GM19395 (cell line): Measurements from ENCODE around the gene EDN3.

Experiments used
- ATAC-seq: cut with Tn5 transposase; IDR thresholded peaks from one replicate; pipeline ENCODE4 v1.9.1; 2021; ENCODE audit warnings: mild to moderate bottlenecking, moderate library complexity; ENCODE audit not compliant: unreplicated experiment

EDN3 gene, protein sequence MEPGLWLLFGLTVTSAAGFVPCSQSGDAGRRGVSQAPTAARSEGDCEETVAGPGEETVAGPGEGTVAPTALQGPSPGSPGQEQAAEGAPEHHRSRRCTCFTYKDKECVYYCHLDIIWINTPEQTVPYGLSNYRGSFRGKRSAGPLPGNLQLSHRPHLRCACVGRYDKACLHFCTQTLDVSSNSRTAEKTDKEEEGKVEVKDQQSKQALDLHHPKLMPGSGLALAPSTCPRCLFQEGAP

DNA sequence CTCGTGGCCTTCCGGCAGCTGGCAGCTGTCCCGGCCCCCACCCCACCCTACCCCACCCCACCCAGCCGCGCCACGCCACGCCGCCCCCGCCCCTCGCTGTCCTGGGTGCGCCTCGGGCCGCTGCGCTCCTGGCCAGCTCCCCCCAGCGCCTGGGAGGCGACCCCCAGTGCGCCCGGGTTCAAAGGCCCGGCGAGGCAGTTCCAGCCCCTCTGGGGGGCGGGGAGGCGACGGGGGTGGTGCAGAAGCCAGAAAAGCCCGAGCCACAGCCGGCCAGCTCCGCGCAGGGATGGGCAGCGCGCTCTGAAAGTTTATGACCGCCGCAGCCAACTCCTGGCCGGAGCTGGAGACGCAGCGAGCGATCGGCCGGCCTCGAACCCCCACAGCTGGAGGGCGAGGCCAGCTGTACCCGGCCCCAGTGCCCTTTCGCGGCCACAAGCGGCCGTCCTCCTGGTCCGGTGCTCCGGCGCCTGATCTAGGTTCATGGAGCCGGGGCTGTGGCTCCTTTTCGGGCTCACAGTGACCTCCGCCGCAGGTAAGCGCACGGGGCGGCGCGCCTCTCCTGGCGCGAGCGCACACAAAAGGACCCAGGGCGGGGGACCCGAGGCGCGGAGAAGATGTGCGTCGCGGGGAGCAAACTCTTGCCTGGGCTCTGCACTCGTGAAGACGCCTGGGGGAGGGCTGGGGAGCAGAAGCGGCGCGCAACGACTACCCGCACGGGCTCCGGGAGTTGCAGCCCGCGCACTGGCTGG, at the start of gene EDN3:
Gene EDN3 (plus strand): TSS at position 279 of the 749 bp plus-strand sequence. CDS start 202 bp downstream, at position 481.
- no peak for ATAC-seq

DNA sequence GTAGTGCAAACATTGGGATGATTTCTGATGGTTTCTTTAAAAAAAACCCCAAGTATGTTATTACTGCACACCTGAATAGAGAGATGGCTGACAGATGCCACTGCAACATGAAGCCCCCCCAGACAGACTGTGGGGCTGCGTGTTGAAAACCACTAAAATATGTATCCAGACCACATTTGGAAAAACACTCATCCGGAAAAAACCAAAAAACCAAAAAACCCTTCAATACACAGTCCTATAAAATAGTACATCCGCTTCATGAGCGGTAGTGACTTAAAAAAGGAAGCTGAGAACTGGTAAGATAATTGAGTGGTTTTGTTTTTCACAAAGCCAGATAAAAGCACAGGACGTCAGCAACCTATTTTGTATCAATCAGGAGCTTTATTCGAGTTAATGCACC, 47.1 kb upstream of the EDN3 start:
- ATAC-seq: no peak

DNA sequence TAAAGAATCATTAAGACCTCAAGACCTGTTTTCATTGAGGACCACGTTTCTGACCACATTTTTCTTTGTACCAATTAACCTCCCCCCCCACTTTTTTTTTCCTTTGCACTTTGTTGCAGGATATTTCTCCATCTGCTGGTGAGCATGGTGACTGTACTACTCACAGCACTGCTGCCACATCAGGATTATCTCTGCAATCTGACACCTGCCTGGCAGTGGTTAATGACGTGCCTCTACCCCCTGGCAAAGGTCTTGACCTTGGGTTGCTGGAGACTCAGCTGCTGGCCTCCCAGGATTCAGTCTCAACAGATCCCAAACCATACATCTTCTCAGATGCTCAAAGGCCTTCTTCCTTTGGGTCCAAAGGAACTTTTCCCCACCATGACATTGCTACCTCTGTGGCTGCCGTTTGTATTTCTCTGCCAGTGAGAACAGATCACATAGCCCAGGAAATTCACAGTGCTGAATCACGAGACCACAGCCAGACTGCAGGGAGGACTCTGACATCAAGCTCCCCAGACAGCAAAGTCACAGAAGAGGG, 46.6 kb upstream of the EDN3 start:
- no peak for ATAC-seq

DNA sequence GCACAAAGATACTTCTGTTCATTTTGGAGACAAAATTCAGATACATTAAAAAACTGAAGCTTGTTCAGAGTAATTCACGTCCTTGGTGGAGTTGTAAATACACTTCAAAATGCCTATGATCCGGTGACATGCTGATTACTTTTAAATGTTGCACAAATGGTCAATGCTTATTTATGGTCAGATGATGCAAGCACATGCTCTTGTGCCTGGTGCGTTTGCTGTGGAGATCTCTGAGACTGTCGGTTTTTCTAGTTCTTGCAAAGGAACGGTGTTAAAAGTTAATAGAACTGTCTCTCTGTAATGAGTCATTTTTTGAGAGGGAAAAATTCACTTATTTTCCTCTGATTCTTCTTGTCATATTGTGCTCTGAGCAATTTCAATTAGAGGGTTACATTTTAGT, 45.2 kb upstream of the EDN3 start:
- ATAC-seq: no peak

DNA sequence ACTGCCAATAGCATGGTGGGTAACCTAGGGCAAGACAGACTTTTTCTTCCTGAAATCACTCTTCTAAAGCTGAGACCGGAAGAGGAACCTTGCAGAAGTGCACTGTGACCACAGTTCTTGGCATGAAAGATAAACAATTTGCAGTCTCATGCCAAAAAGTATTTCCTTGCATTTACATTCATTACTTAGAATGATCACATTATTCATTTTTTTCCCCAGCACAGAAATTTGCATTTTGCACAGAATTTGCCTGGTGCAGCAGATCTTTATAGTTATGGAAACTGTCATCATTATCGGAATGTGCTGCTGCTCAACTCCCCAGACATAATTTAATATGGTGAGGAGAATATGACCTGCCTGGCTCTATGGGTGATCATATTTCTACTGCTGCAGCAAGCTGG, 42.2 kb upstream of the EDN3 start:
- ATAC-seq: no peak

DNA sequence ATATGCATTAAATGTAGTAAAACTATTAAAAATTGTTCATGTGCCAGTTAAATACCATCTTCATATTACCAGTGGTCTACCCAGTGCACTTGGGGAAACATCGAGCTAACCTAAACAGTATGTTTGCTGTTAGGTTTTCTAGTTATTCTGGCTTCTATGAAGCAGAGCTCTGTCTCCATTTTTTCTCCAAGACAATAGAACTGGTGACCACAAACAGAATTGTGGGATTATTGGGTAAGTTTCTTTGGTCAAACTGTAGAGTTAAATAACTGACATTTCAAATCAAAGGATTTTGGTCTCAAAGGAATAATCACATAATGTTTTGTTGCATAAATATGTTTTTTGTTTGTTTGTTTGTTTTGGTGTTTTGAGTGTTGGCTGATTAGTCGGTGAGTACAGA, 40.5 kb upstream of the EDN3 start:
- ATAC-seq: no peak

DNA sequence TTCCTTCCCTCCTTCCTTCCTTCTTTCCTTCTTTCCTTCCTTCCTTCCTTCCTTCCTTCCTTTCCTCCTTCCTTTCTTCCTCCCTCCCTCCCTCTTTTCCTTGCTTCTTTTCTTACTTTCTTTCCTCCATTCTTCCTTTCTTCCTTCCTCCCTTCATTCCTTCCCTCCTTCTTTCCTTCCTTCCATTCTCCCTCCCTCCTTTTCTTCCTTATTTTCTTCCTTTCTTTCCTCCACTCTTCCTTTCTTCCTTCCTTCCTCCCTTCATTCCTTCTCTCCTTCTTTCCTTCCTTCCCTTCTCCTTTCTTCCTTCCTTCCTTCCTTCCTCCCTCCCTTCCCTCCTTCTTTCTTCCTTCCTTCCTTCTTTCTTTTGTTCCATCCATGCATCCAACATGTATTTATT, 35.1 kb upstream of the EDN3 start:
- no peak for ATAC-seq

DNA sequence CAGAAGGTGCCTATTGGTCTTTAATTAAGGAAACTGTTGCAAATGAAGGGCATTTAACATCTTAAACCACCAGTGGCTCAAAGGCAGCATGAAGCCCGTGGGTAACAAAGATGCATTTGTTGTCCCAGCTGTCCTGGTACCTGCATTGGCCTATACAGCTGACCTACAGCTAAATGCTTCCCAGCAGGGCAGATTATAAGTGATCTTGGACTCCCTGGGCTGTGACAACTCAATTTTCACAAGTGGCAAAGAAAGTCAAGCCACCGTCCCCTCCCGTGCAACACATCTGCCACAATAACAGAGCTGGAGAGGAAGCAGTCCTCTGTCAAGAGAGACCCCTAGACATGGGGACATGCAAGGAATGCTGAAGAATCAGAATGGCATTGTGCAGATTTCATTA, 31.5 kb upstream of the EDN3 start:
- ATAC-seq: no peak

DNA sequence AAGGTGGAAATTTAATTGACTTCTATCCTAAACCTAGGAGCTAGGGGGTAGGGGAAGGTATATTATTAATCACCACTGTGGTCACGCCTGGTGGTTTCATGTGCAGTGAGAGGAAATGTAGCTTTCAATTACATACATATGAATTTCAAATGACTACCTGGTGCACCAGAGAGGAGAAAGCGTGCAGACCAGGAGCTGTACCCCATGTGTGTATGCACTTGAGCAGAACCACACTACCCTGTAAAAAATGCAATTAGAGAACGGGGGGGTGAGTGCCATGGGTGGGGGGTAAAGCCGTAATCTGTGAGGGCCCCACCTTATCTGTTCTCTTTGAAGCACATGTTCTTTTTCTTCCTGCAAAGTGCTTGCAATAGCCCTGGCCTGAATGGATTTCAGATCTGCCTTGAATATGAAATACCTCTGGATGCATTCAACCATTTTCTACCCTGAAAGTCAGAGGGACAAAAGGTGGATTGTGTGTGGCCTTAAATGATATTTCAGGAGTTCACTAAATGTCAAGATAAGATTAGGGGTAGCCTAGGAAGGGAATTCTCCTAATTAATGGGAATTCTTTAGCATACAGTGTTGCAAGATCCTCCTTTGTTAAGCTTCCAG, 30.9 kb upstream of the EDN3 start:
- ATAC-seq: no peak

DNA sequence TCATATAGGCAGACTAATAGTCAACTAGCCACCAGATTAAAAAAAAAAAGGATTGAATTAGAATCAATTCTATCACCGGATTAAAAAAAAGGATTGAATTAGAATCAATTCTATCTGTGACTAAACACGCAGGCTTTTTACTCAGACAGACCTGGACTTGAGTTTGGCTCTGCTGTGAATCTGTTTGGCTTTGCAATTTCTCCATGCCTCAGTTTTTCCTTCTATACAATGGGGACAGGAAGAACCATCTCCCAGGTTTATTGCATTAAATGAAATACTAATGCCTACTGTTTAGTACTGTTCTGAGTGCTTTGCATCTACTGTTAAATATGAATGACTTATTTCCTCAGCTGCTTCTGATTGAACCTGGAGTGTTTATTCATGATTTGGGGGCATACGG, 30.0 kb upstream of the EDN3 start:
- ATAC-seq: no peak

DNA sequence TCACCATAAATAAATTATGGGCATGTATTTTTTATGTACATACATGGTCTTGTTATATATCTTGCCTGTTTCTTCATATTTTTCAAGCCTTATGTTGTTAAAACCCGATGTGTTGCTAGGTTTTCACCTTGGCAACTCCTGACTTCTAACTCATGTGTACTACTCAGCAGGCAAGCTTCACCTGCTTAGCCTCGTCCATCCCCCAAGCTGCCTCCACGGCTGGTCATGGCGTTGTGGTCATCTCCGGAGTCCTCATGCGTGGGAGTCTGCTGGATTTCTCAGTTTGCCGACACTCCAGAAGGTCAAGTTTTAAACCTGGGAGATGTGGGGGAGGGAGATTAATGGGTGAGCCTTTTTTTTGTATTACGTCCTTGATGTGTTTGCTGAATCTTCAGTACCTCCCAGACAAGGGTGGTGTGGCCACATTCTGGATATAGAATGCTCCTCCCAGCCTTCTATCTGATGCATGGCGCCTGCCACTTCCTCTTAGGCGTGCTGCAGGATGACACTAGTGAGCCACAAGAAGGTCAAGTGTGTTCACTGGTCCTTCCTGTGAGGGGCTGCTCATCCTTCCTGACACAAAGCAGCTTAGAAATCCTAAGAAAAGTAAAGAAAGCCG, 26.6 kb upstream of the EDN3 start:
- ATAC-seq: no peak

DNA sequence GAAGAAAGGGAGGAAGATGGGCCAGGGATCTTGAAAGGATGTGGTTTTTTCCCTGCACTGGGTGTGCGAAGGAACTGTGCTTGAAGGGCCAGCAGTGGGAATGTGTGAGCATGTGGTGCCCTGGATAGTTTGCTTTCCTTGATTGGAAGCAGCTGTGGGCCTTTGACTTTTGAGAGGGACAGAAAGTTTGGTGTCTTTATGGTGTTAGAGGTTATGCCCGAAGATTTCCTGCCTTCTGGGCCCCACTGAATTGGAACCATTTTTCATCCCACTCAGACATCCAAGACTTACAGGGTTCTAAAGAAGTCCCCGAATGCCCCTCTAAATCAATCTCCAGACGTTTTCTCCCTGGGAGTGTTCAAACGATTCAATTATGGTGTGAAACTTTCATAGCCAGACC, 23.5 kb upstream of the EDN3 start:
- no peak for ATAC-seq

DNA sequence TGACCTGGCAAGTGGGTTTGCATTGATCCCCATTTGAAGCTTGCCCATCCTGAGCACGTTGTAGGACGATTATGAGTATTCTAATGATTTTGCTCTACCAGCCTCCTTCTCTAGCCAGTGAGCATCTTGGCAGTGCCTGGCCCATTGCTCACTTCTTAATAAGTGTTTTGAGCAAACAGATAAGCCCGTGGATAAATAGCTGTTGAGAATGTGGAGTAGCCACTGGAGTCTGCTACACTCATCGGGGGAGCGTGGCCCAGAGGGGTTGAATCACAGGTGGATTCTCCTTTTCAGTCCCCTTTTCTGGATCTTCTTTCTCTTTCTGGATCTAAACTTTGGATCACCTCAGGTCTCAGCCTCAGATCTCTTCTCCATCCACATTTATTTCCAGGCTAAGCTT, 15.9 kb upstream of the EDN3 start:
- ATAC-seq: no peak

DNA sequence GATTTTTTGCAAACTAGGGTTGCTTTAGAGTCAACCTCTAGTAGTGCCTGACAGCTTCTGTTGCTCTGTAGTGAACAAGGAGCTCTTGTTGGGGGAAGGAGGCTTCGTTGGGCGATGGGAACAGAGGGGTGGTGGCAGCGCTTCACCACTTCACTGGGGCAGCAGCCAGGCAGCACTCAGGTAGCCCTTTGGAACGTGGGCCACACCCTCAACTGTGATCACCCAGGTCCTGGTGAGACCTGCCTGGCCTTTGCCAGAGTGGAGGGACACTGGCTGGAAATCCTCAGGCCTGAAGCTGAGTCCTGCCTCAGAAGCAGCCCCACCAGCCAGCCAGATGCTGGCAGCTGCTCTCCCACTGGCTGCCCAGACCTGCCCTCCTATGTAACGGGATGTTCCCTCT, 10.4 kb upstream of the EDN3 start:
- ATAC-seq: no peak

DNA sequence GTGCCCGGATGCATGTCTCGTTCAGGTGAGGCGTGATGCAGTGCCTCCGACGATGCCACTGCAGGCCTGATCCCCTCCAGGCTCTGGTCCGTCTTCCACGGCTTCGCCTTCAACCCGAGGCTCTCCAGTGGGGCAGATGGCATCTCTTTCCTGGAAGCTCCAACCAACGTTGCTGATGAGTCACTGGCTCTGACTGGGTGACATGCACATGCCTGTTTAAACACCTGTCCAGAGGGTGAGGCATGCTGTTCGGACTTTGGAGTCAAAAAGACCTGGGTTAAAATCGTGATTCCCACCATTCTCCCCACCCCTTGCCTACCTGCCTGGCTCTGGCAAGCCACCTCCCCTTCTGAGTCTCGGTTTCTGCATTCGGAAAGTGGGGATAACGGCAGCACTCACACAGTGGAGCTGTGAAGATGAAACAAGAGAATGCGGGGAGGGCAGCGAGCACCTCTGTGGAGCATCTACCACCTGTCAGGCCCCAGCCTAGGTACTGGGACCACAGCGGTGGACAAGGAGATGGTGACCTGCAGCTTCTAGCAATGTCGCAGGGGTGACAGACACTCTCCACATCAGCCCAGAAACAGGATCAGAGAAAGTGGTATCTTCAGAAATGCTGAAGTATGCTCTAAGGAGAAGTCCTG, 8.5 kb upstream of the EDN3 start:
- no peak for ATAC-seq

DNA sequence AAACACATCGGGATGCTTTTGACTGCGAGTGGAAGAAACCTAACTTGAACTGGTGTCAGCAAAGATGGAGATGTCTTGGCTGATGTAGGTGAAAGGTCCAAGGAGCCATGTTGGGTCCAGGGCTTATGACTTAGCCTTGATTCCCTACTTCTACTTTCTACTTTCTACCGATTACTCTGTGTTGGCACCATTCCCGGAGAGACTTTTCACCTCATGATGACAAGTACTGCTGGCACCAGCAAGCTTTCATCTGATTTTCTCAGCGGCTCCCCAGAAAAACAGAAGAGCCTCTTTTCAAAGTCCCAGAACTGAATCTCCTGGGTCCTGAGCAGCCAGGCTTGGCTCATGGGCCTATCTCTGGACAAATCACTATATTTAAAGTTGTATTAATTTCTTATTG, 4.9 kb upstream of the EDN3 start:
- ATAC-seq: no peak

DNA sequence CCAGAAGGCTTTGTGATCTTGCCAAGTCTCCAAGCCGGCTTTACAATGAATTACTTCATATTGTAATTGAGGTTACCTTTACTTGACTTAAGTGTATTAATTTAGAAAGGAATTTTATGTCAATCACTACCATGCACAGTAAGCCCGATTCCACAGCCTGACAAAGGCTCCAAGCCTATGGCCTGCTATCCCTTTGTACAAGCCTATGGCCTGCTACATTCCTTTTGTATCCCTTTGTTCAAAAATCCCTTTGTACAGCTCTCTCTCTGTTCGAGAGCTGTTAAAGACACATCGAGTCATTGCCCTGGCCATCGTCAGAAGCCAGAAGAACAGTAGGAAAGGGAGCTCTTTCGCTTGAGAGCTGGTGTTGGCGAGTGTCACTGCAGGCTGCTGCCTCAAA, 2.7 kb upstream of the EDN3 start:
- no peak for ATAC-seq

DNA sequence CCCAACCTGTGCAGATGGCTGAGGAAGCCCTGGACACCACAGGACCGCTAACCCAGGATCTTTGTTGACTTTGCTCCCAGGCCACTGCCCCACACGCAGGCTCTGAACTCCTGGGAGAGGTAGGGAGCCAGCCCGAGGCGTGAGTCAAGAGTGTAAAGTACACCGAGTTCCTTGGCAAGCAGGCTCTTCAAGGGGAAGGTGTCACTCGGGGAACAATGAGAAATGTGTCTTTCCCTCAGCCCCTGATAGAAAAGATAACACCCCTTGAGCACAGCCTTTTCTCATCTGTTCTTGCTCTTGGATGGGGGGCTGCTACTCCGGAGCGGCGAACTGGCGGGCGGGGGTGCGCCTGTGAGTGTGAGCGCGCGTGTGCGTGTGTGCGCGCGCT, 472 bp upstream of the EDN3 start:
- no peak for ATAC-seq

DNA sequence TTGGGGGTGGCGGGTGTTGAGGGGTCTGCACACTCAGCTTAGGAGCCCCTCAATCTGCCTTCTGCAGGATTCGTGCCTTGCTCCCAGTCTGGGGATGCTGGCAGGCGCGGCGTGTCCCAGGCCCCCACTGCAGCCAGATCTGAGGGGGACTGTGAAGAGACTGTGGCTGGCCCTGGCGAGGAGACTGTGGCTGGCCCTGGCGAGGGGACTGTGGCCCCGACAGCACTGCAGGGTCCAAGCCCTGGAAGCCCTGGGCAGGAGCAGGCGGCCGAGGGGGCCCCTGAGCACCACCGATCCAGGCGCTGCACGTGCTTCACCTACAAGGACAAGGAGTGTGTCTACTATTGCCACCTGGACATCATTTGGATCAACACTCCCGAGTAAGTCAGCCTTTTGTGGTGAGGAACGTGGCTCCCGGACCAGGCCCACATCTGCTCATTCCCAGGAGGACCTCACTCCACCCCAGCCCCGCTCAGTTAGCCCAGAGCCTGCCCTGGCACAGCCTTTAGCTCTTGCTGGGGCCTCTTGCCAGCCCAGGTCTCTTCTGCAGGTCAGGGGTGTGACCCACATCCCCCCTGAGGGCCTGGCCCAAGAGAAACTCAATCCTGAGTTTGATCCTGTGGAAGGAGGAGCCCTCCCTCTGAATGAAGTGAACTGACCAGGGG, 1.1 kb downstream of the EDN3 start:
- no peak for ATAC-seq

DNA sequence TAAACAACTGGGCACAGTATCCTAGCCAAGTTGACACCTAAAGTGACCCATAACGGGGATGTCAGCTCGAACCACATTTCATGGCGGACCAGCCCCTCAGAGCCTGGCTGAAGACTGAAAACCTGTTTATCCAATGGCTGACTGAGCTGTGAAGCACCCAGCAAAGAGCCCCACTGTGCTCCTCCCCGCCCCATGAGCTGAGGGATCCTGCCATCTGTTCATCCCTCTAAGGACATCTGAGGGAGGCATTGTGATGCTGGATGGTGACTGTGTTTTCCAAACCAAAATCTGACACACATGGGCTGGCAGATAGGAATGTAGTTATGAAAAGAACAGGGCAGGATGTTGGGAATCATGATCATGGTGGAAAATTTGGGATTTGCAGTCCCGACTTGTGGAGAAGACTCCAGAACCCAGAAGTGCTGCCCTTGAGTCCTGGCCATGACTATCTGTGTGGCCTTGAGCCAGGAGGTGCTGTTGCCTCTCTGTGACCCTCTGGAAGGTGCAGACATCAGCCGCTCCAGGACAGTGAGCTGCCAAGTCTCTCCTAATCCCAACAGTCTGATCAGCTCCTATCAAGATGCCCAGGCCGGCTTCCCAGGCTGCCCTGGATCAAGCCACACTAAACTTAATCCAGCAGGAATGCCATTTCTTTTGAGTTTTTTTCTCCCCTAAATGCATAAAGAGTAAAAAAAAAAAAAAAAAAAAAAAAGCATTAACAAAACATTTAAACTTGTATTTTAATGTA, 5.7 kb downstream of the EDN3 start:
- no peak for ATAC-seq
